GM23338 (cell line): ENCODE measurements around the gene PTPRE. TPM values are rescaled to one million over a fixed set of nuclear protein-coding genes. Genes with fewer than 3 reads are reported as not detected.

Experiments
- ATAC-seq: fragments of 200-7000 bp; cut with Tn5 transposase; 3 replicates; pipeline ENCODE4 v1.9.1; 2020
- DNase-seq: peaks from one replicate; pipeline ENCODE4 v3.0.0-alpha.2; 2015; ENCODE audit warnings: low spot score
- H2AFZ ChIP-seq: fragments of 200-600 bp; sonication (generic); 2 replicates; pipeline ENCODE4 v1.8.0; 2016; ENCODE audit warnings: antibody characterized with exemption, mild to moderate bottlenecking, moderate library complexity
- H3F3A ChIP-seq: fragments of 200-600 bp; sonication (generic); replicated peaks from 2 replicates; pipeline ENCODE4 v1.8.0; 2017; ENCODE audit warnings: antibody characterized with exemption, mixed run types, low read depth
- H3K27ac ChIP-seq: fragments of 200-600 bp; sonication (generic); 2 replicates; pipeline ENCODE4 v1.6.1; 2016; ENCODE audit warnings: low read depth
- H3K27me3 ChIP-seq: fragments of 200-600 bp; sonication (generic); 2 replicates; pipeline ENCODE4 v1.8.0; 2016; ENCODE audit warnings: mild to moderate bottlenecking, mixed run types, moderate library complexity; ENCODE audit not compliant: insufficient read depth
- H3K36me3 ChIP-seq: fragments of 200-600 bp; sonication (generic); 2 replicates; pipeline ENCODE4 v1.8.0; 2016; ENCODE audit warnings: mild to moderate bottlenecking; ENCODE audit not compliant: insufficient read depth
- H3K4me1 ChIP-seq: fragments of 200-600 bp; sonication (generic); 2 replicates; pipeline ENCODE4 v1.8.0; 2016; ENCODE audit warnings: mild to moderate bottlenecking, moderate library complexity; ENCODE audit not compliant: insufficient read depth
- H3K4me2 ChIP-seq: fragments of 200-600 bp; sonication (generic); 2 replicates; pipeline ENCODE4 v1.7.1; 2017; ENCODE audit warnings: mixed run types
- H3K4me3 ChIP-seq: fragments of 200-600 bp; sonication (generic); 2 replicates; pipeline ENCODE4 v1.6.1; 2016; ENCODE audit warnings: mixed run types
- H3K79me2 ChIP-seq: fragments of 200-600 bp; sonication (generic); replicated peaks from 2 replicates; pipeline ENCODE4 v1.8.0; 2017; ENCODE audit warnings: mild to moderate bottlenecking; ENCODE audit not compliant: insufficient read depth
- H3K9me2 ChIP-seq: fragments of 200-600 bp; sonication (generic); 2 replicates; pipeline ENCODE4 v1.8.0; 2017; ENCODE audit not compliant: insufficient read depth
- H4K20me1 ChIP-seq: fragments of 200-600 bp; sonication (generic); replicated peaks from 2 replicates; pipeline ENCODE4 v1.8.0; 2017; ENCODE audit warnings: mild to moderate bottlenecking; ENCODE audit not compliant: insufficient read depth
- H3K27ac Mint-ChIP-seq: 2 replicates; pipeline ENCODE4 v1.8.0; 2020; ENCODE audit warnings: inconsistent platforms, mild to moderate bottlenecking, moderate library complexity, mixed read lengths
- H3K27me3 Mint-ChIP-seq: 3 replicates; pipeline ENCODE4 v1.8.0; 2022; ENCODE audit warnings: low read depth, mild to moderate bottlenecking, moderate library complexity, mixed read lengths, inconsistent platforms; ENCODE audit not compliant: insufficient read depth, poor library complexity
- H3K36me3 Mint-ChIP-seq: 3 replicates; pipeline ENCODE4 v1.8.0; 2021; ENCODE audit warnings: low read depth, mild to moderate bottlenecking, inconsistent platforms, moderate library complexity, mixed read lengths
- H3K4me1 Mint-ChIP-seq: 3 replicates; pipeline ENCODE4 v1.8.0; 2020; ENCODE audit warnings: mild to moderate bottlenecking, inconsistent platforms, mixed read lengths
- H3K4me3 Mint-ChIP-seq: 3 replicates; pipeline ENCODE4 v1.8.0; 2021; ENCODE audit warnings: moderate library complexity, mild to moderate bottlenecking, inconsistent platforms, mixed read lengths
- H3K9me3 Mint-ChIP-seq: 3 replicates; pipeline ENCODE4 v1.8.0; 2020; ENCODE audit warnings: moderate library complexity, mild to moderate bottlenecking, inconsistent platforms, mixed read lengths
- CREB1 ChIP-seq: fragments of 250-450 bp; sonication (Bioruptor Pico); IDR thresholded peaks from 2 replicates; pipeline ENCODE4 v1.5.0; 2020; ENCODE audit warnings: low read depth, mild to moderate bottlenecking, moderate library complexity
- CTCF ChIP-seq, 2 experiments: fragments of 200-600 bp in 1 of 2; sonication (generic) in 1 of 2; conservative IDR thresholded peaks; 2 replicates each; pipeline versions ENCODE4 v1.5.1 to v1.6.1; 2016 to 2017; ENCODE audit warnings: antibody characterized with exemption in 2 of 2, low read depth in 2 of 2, mild to moderate bottlenecking in 2 of 2, moderate library complexity in 1 of 2
- ETS1 ChIP-seq: IDR thresholded peaks from 2 replicates; pipeline ENCODE4 v1.6.1; 2016; ENCODE audit warnings: antibody characterized with exemption
- EZH2 ChIP-seq: fragments of 200-600 bp; sonication (generic); IDR thresholded peaks from one replicate; pipeline ENCODE4 v1.8.0; 2017; ENCODE audit warnings: antibody characterized with exemption, mild to moderate bottlenecking, low read depth; ENCODE audit not compliant: unreplicated experiment
- EZH2phosphoT487 ChIP-seq: fragments of 200-600 bp; sonication (generic); IDR thresholded peaks from one replicate; pipeline ENCODE4 v1.8.1; 2018; ENCODE audit warnings: antibody characterized with exemption; ENCODE audit not compliant: unreplicated experiment
- JUNB ChIP-seq: IDR thresholded peaks from one replicate; pipeline ENCODE4 v1.6.1; 2016; ENCODE audit warnings: antibody characterized with exemption; ENCODE audit not compliant: unreplicated experiment
- NANOG ChIP-seq: IDR thresholded peaks from 2 replicates; pipeline ENCODE4 v1.6.1; 2016; ENCODE audit warnings: antibody characterized with exemption, borderline replicate concordance
- POLR2AphosphoS5 ChIP-seq: IDR thresholded peaks from 2 replicates; pipeline ENCODE4 v1.6.1; 2016; ENCODE audit warnings: antibody characterized with exemption, low read depth
- REST ChIP-seq: IDR thresholded peaks from one replicate; pipeline ENCODE4 v1.6.1; 2018; ENCODE audit warnings: antibody characterized with exemption; ENCODE audit not compliant: unreplicated experiment
- STAT1 ChIP-seq: IDR thresholded peaks from one replicate; pipeline ENCODE4 v1.6.1; 2016; ENCODE audit warnings: antibody characterized with exemption; ENCODE audit not compliant: unreplicated experiment
- ZNF114 ChIP-seq: fragments of 250-450 bp; sonication (Bioruptor Pico); IDR thresholded peaks from 2 replicates; pipeline ENCODE4 v1.5.0; 2020; ENCODE audit warnings: mild to moderate bottlenecking, moderate library complexity
- ZNF331 ChIP-seq: fragments of 250-450 bp; sonication (Bioruptor Pico); IDR thresholded peaks from 2 replicates; pipeline ENCODE4 v1.5.0; 2020; ENCODE audit warnings: low read depth, mild to moderate bottlenecking, moderate library complexity
- ZNF462 ChIP-seq: fragments of 250-450 bp; sonication (Bioruptor Pico); IDR thresholded peaks from 2 replicates; pipeline ENCODE4 v1.5.0; 2020; ENCODE audit warnings: mild to moderate bottlenecking, moderate library complexity
- polyA plus RNA-seq: library from polyadenylated mRNA; unstranded; fragments of >200 nt; fragmentation: Nextera tagmentation; extraction: Ambion mirVana; gene quantifications from 2 replicates; pipeline ENCODE4 v1.2.1, GENCODE V29; 2016
- total RNA-seq: library from RNA; depleted of rRNA; stranded (reverse); fragments of >200 nt; shearing (Covaris generic); gene quantifications from 2 replicates; pipeline ENCODE4 v1.2.3, GENCODE V29; 2014

PTPRE gene
- total and polyA plus RNA-seq, 2 experiments from 2014 or later = 0.34 to 0.42 TPM

GRCh38 chr10:128130051-128130450, 223.1 kb downstream of the PTPRE start:
- H3F3A ChIP-seq = no peaks in the 10 kb centered on the region
- H3K27me3 ChIP-seq = no peaks in the 10 kb centered on the region
- no peak for ATAC-seq
- DNase-seq = no peak
- Mint-ChIP-seq H3K27ac (no peak overlapping the region), H3K4me1 (peaks cover 9% of the 10 kb centered on the region), H3K27me3 (peaks cover 3% of the 10 kb centered on the region), H3K36me3 (no peaks in the 10 kb centered on the region), H3K4me3 (no peak overlapping the region), H3K9me3 (no peaks in the 10 kb centered on the region)
- H3K9me2 ChIP-seq = no peaks in the 10 kb centered on the region
- H3K4me2 ChIP-seq = no peak overlapping the region
- H2AFZ ChIP-seq = no peak overlapping the region
- H3K4me3 ChIP-seq = no peak overlapping the region
- H3K36me3 ChIP-seq = no peaks in the 10 kb centered on the region
- H3K27ac ChIP-seq = no peak overlapping the region
- H4K20me1 ChIP-seq = peaks cover 5% of the 10 kb centered on the region; the same call in 1 of the 2 replicates
- peaks cover 10% of the 10 kb centered on the region for H3K4me1 ChIP-seq
- H3K79me2 ChIP-seq = peaks cover 9% of the 10 kb centered on the region
- no peak for TF ChIP-seq ETS1
- no peak for TF ChIP-seq ZNF331
- TF ChIP-seq STAT1 = no peak
- TF ChIP-seq ZNF114 = no peak
- no peak for TF ChIP-seq REST
- no peak for TF ChIP-seq POLR2AphosphoS5
- TF ChIP-seq ZNF462 = no peak
- no peak for TF ChIP-seq EZH2phosphoT487
- no peak for TF ChIP-seq CTCF (conservative IDR thresholded peaks at IDR 0.05; ENCODE audit: low read depth in 2 of 2)
- no peak for TF ChIP-seq CREB1
- TF ChIP-seq JUNB = no peak
- TF ChIP-seq EZH2 = no peak
- no peak for TF ChIP-seq NANOG
